Activated gamma-delta T cell treated with Interleukin-2 at 50 U/mL for 16 hours (primary cell): ENCODE measurements around the gene LGALS9C.
A peak's percentile ranks its signal among the peaks of the same experiment; 100 is the strongest.
"Not testable (repeated sequence)": the region's sequence is repeated elsewhere in the genome, so short reads cannot be mapped to it uniquely, and the experiment has no call there.

Experiments
- DNase-seq: peaks from one replicate; pipeline ENCODE4 v3.0.0-alpha.2; 2020

Gene LGALS9C

GRCh38 chr17:18476508-18477308 is at the start of gene LGALS9C:
Gene LGALS9C, plus strand, starts transcription at chr17:18476789. Its CDS starts 66 bp downstream, at chr17:18476855.
- peak; percentile 26 for DNase-seq

DNA sequence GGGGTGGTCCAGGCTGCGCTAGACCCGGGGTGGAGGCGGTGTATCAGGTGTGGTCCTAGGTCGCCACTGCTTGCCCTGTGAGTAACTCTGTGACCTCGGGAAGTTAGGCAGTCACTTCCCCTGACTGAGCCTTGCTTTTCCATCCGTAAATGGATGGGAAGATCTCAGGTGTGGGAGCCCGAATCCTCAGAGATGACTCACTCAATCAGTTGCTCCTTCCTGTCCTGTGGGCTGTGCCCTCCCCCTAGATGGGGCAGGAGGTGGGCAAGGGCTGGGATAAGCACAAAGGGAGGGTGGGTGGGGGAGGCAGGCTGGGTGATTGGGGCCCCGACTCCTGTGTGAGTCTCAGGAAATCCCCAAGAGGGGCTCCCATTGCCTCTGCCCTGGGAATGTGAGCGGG is 44.4 kb upstream of the LGALS9C start:
- DNase-seq: not testable (repeated sequence)

DNA sequence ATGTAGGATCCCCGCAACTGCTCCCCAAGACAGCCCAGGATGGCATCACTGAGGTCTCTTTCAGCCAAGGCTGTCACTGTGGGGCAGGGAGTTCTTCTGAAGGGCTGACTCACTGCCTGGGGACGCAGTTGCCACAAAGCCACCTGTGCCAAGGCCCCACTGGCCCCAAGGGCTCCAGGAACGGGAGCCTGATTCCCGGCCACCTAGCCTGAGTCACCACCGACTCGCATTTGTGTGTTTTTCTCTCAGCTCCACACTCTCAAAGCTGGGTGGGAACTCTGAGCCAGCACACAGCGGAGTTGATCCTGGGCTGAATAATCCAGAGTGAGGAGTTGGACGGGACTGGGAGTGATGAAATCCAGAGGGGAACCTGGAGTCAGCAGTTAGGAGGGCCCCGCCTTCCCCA is 37.1 kb upstream of the LGALS9C start:
- not testable (repeated sequence) for DNase-seq

GRCh38 chr17:18442093-18442492 is 34.5 kb upstream of the LGALS9C start:
- peak; percentile 63 for DNase-seq

DNA sequence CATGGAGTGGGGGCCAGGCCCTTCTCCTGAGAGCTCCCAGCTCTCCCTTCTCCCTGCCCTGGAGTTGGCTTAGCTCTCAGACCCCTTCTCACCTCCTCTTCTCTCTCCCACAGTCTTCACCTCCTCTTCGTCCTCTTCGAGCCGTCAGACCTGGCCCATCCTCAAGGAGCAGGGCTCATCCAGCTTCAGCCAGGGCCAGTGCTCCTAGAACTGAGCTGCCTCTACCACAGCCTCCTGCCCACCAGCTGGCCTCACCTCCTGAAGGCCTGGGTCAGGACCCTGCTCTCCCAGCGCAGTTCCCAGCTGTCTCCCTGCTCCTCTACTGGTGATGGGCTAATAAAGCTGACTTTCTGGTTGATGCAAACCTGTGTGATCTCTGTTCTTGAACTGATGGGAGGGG is 34.1 kb upstream of the LGALS9C start:
- not testable (repeated sequence) for DNase-seq

DNA sequence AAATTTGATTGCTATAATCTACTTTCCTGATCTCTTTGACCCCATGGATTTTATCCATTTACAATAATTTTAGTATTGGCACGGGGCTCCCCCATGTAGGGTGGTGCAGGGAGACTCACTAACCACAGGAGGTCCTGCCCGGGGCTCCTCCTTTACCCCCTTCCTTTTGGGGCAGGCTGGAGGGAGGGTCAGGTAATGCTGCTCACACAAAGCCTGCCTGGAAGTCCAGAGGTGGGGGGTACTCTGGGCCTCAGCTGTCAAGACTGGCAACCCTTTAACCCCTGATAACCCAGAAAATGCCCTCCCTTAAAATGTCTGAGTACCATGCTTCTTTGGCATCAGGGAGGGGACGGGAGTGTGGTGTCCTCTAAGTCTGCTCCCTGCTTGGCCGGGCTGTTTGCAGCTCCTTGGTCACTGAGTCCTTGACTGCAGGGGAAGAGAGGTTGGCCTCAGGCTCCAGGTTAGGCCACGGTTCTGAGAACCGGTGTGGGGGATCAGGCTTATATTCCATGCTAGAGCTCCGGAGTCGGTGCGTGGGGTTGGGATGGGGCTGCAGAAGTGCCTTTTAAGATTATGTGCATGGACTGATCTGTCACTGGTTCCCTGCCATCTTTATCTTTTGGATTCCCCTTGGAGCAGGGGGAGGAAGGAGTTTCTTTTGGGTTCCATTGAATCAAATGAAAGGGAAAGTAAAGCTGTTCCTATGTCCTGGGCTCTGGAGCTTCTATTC is 28.9 kb upstream of the LGALS9C start:
- not testable (repeated sequence) for DNase-seq

DNA sequence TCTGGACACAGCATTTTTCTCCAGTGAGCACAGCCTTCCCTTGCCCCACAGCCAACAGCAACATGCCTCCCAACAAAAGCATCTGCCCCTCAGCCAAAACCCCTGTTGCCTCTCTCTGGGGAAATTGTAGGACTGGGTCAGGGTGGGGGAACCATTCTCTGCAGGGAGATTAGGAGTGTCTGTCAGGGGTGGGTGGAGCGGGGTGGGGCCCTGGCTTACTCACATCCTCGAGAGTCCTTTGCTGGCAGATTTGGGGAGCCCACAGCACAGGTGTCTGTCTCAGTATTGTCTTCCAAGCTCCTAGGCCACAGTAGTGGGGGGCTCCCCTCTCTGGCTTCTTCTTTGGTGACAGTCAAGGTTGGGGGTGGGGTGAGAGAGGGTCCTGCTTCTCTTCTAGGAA is 28.3 kb upstream of the LGALS9C start:
- not testable (repeated sequence) for DNase-seq

- DNase-seq: not testable (repeated sequence)
These were observed 26.8 kb upstream of the LGALS9C start for GRCh38 chr17:18449833-18450232.

DNA sequence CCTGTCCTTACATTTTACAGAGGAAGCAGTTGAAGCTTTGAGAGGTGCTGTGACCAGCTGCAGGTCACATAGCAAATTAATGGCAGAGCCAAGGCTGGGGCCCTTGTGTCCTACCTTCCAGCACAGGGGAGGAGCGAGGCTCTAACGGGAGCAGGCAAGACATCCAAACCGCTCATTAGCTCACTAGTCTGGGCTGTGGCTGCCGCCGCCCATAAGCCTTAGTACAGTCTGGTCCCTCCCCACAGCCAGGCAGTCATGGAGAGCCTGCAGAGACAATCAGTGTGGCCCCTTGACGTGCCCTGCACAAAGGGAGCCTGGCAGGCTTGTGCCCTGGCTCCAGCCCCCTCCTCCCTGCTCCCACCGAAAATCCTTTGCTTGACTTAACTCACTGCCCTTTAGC is 25.6 kb upstream of the LGALS9C start:
- not testable (repeated sequence) for DNase-seq

- not testable (repeated sequence) for DNase-seq
These were observed 24.6 kb upstream of the LGALS9C start for GRCh38 chr17:18451969-18452368.

GRCh38 chr17:18459035-18459434 is 17.6 kb upstream of the LGALS9C start:
- not testable (repeated sequence) for DNase-seq

- not testable (repeated sequence) for DNase-seq
These were observed 12.6 kb upstream of the LGALS9C start for GRCh38 chr17:18463831-18464502.

- DNase-seq: not testable (repeated sequence)
These were observed 10.2 kb upstream of the LGALS9C start for GRCh38 chr17:18466250-18466983.

- DNase-seq: not testable (repeated sequence)
These were observed 9.6 kb upstream of the LGALS9C start for GRCh38 chr17:18467001-18467400.

DNA sequence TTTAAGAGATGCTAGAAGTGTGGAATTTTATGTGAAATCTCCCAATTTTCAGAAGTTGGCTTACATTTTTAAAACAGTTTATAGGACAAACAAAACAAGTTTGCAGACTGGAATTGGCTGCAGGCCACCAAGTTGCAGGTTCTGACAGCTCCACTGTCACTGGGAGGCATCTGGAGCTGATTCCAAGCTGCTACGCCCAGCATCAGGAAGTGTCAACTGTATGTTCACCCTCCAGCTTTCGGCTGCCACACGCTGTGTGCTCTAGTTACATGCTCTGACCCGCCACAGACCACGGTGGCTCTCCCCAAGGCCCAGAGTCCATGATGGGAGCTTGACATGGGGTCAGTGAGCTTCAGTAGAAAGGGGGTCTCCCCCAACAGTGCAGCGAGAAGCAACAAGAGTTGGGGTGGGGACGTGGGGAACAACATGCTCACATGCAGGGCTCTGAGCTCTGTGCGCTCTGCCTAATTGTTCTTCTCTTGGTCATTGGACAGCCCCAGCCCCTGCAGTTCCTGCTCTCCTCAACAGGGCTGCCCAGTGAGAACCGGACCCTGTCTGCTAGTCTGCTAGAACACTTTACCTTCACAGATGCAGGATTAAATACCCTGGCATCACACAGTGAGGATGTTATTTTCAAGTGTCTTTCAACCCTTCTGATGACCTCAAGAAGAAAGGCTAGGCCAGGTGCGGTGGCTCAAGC is 8.0 kb upstream of the LGALS9C start:
- not testable (repeated sequence) for DNase-seq

DNA sequence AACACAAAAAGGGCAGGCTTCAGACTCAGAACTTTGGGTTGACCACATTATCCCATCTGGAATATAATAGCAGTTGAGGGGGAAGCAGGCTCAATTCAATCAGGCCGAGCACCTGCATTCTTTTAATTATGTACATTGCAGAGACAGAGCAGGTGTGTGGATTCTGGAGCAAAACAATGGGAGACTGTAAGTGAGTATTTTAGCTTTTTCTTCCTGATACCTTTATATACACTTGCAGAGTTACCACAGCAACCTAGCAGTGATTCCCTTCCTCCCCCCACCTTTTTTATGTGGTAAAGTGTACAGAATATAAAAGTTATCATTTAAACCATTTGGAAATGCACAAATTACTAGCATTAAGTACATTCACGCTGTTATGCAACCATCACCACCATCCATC is 6.8 kb upstream of the LGALS9C start:
- not testable (repeated sequence) for DNase-seq

GRCh38 chr17:18470345-18470930 is 6.2 kb upstream of the LGALS9C start:
- not testable (repeated sequence) for DNase-seq

DNA sequence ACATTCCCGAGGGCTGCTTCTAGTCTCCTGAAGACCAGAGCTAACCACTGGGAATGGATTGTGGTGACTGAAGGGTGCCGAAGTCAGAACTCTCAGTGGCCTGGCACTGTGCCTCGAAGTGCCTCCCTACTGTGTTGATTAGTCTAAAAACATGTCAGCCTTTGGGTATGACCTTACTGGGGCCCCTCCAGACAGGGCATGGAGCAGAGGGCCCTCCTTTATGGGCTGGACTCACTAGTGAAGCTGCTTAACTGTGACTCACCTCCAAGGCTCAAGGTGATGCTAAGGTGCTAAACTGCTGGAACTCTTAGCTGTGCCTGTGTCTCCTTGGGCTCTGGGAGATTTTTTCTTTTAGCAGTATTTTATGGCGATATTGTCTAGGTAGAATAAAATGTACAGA is 2.6 kb upstream of the LGALS9C start:
- DNase-seq: not testable (repeated sequence)

DNA sequence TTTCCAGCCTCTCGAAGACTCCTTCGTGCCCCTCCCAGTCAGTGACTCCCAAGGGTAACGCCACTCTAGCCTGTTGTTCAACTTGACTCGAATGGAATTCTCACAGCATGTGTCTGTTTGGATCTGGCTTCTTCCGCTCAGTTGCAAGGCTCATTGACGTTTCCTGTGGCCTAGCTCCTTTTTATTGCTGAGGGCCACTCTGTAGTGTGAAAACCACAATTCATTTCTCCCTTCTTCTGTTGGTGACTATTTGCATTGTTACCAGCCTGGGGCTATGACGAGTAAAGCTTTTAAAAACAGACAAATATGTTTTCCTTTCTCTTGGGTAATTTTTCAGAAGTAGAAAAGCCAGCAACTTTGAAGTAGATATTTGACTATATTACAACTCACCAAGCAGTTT is 1.8 kb upstream of the LGALS9C start:
- not testable (repeated sequence) for DNase-seq

- DNase-seq: not testable (repeated sequence)
These were observed 778 bp downstream of the LGALS9C start for GRCh38 chr17:18477367-18477766.

GRCh38 chr17:18478362-18478761 is 1.8 kb downstream of the LGALS9C start:
- not testable (repeated sequence) for DNase-seq
